Measurements from ENCODE around the gene CCDC138.

CCDC138 gene

GRCh38 chr2:108920686-108921085 lies 134.1 kb downstream of the CCDC138 start:
- no peak for DNase-seq

GRCh38 chr2:108921096-108922030 lies 134.8 kb downstream of the CCDC138 start:
- no peak for DNase-seq

- no peak for DNase-seq
These were observed 135.8 kb downstream of the CCDC138 start for GRCh38 chr2:108922141-108922915.

GRCh38 chr2:108923019-108923700 lies 136.6 kb downstream of the CCDC138 start:
- DNase-seq, result no peak

- no peak for DNase-seq
These were observed 137.4 kb downstream of the CCDC138 start for GRCh38 chr2:108923736-108924579.

GRCh38 chr2:108924580-108925251 lies 138.1 kb downstream of the CCDC138 start:
- DNase-seq, result no peak

GRCh38 chr2:108925286-108925685 lies 138.7 kb downstream of the CCDC138 start:
- no peak for DNase-seq

GRCh38 chr2:108925735-108926134 lies 139.2 kb downstream of the CCDC138 start:
- no peak for DNase-seq

All from NCI-H2227 treated with DMSO at 0.1 percent for 48 hours (cell line).